Psoas muscle (tissue), 8 donors: ENCODE data around the gene ITFG2. TPM values are rescaled to one million over a fixed set of nuclear protein-coding genes. Genes with fewer than 3 reads are reported as not detected.
"Not testable (repeated sequence)": the region's sequence is repeated elsewhere in the genome, so short reads cannot be mapped to it uniquely, and the experiment has no call there.

Experiments
- ATAC-seq, 4 donors: fragments of 200-7000 bp; cut with Tn5 transposase; one replicate each; pipeline ENCODE4 v1.9.1; 2020; ENCODE audit warnings: moderate library complexity in 3 of 4, mild to moderate bottlenecking in 2 of 4
- DNase-seq, 2 donors: peaks; one replicate each; pipeline ENCODE4 v3.0.0-alpha.2; 2020
- H3K27ac ChIP-seq: fragments of 200-600 bp; one replicate; pipeline ENCODE4 v1.8.0; 2022
- H3K27me3 ChIP-seq, 3 donors: fragments of 200-600 bp in 1 of 3; one replicate each; pipeline versions ENCODE4 v1.6.1 to v1.8.0; 2013 to 2022; ENCODE audit warnings: low read length in 2 of 3, mild to moderate bottlenecking in 2 of 3, moderate library complexity in 1 of 3; ENCODE audit not compliant: insufficient read depth in 3 of 3
- H3K36me3 ChIP-seq, 2 donors: fragments of 200-600 bp in 1 of 2; one replicate each; pipeline versions ENCODE4 v1.6.1 to v1.8.0; 2013 to 2022; ENCODE audit warnings: low read depth in 1 of 2, mild to moderate bottlenecking in 1 of 2, moderate library complexity in 1 of 2; ENCODE audit not compliant: insufficient read depth in 1 of 2
- H3K4me1 ChIP-seq: fragments of 200-600 bp; one replicate; pipeline ENCODE4 v1.8.0; 2022
- H3K4me3 ChIP-seq: fragments of 200-600 bp; one replicate; pipeline ENCODE4 v1.8.0; 2022; ENCODE audit warnings: mild to moderate bottlenecking
- H3K9me3 ChIP-seq: fragments of 200-600 bp; one replicate; pipeline ENCODE4 v1.8.0; 2022
- CTCF ChIP-seq: fragments of 200-600 bp; IDR thresholded peaks from one replicate; pipeline ENCODE4 v1.8.0; 2022; ENCODE audit warnings: antibody characterized with exemption
- WGBS, 3 donors: extraction: QIAGEN DNeasy Blood & Tissue Kit; methylation state at CpG; one replicate each; pipeline versions ENCODE4 v1.1.6 to v1.1.7; 2013; 5-methylcytosine and 5-hydroxymethylcytosine counted together
- intact Hi-C, 2 donors: fragments of 100-400 bp; cut with DNase I; formaldehyde crosslinking; loops; one replicate each; pipeline versions ENCODE4 v1.11.0 to v1.14.2; 2022
- polyA plus RNA-seq, 3 donors: library from polyadenylated mRNA; stranded (reverse); fragments of 200-250 nt; gene quantifications; one replicate each; pipeline ENCODE4 v1.2.3, GENCODE V29; 2013
- total RNA-seq, 4 donors: library from RNA; stranded (reverse); fragmentation: NEBNext Ultra II Directional in 2 of 4; extraction: Animal tissue kit (Norgen Biotek cat#: 25700) in 2 of 4; gene quantifications; one replicate each; pipeline versions ENCODE4 v1.2.1 to v1.2.4, GENCODE V29; 2021 to 2023
- donor health status: healthy with polysubstance abuse.
- donor health status: DM: no; HTN: no; CAD: no; lungs with moderate emphysema.
- donor health status: Bipolar disorder and iron deficiency.
- donor health status: healthy.
- donor health status: DM: yes; HTN: yes; CAD: no.
- donor health status: DM: no; HTN: no; CAD: no.
- donor health status: DM: no; HTN: no; CAD: no.
- donor health status: DM: yes; HTN: yes; CAD: no.

Gene ITFG2
- total and polyA plus RNA-seq, 7 donors = 5.1 to 12.8 (median 8.8) TPM

- WGBS, 3 donors = 95 to 97% (median 96%) methylated on average over 7 of the region's 7 CpGs
- TF ChIP-seq CTCF = no peak
- intact Hi-C loops = loop anchor here (10.0 kb wide), 2 partner anchors 187 to 417 kb away; no protein-coding TSS in a partner anchor
- Histone ChIP-seq H3K9me3 (no peaks in the 10 kb centered on the region), H3K27ac (no peak overlapping the region), H3K36me3 (no peaks in the 10 kb centered on the region), H3K4me1 (peaks cover 5% of the 10 kb centered on the region), H3K4me3 (no peak overlapping the region), H3K27me3 (no peaks in the 10 kb centered on the region)
- ATAC-seq = no peak
- DNase-seq = no peak
These were observed 45.1 kb downstream of the ITFG2 start for GRCh38 chr12:2857576-2857975.

- intact Hi-C loops = loop anchor here (10.0 kb wide), 2 partner anchors 186 to 416 kb away; no protein-coding TSS in a partner anchor
- TF ChIP-seq CTCF = no peak
- H3K36me3 ChIP-seq = no peaks in the 10 kb centered on the region
- H3K27me3 ChIP-seq = no peaks in the 10 kb centered on the region
- no peak overlapping the region for H3K27ac ChIP-seq
- H3K4me3 ChIP-seq = no peak overlapping the region
- peaks cover 5% of the 10 kb centered on the region for H3K4me1 ChIP-seq
- ATAC-seq (peak in 2 of 4 donors; percentile 69 to 78), DNase-seq (no peak)
- no peaks in the 10 kb centered on the region for H3K9me3 ChIP-seq
- WGBS, 3 donors = 35 to 83% (median 70%) methylated on average over 2 of the region's 2 CpGs
These were observed 45.9 kb downstream of the ITFG2 start for GRCh38 chr12:2858334-2858733.

- no peak overlapping the region for H3K27ac ChIP-seq
- DNase-seq = no peak
- TF ChIP-seq CTCF = no peak
- ATAC-seq = no peak
- no peaks in the 10 kb centered on the region for H3K9me3 ChIP-seq
- 86 to 91% (median 89%) methylated on average over 12 of the region's 12 CpGs for WGBS, 3 donors
- peaks cover 5% of the 10 kb centered on the region for H3K4me1 ChIP-seq
- no peak overlapping the region for H3K4me3 ChIP-seq
- intact Hi-C loops = loop anchor here (10.0 kb wide), 2 partner anchors 186 to 416 kb away; no protein-coding TSS in a partner anchor
- H3K27me3 ChIP-seq = no peaks in the 10 kb centered on the region
- no peaks in the 10 kb centered on the region for H3K36me3 ChIP-seq
These were observed 46.5 kb downstream of the ITFG2 start for GRCh38 chr12:2858944-2859421.

- DNase-seq = no peak
- Histone ChIP-seq H3K4me3 (no peak overlapping the region), H3K27me3 (no peaks in the 10 kb centered on the region), H3K36me3 (no peaks in the 10 kb centered on the region), H3K9me3 (no peaks in the 10 kb centered on the region), H3K4me1 (peaks cover 5% of the 10 kb centered on the region), H3K27ac (no peak overlapping the region)
- ATAC-seq = no peak
- intact Hi-C loops = no loop called here
- TF ChIP-seq CTCF = no peak
These were observed 47.7 kb downstream of the ITFG2 start for GRCh38 chr12:2860170-2860569.

- peak; percentile 18 to 79 (median 63) for ATAC-seq
- WGBS, 3 donors = 32 to 48% (median 34%) methylated on average over 7 of the region's 7 CpGs
- no peaks in the 10 kb centered on the region for H3K9me3 ChIP-seq
These were observed 50.4 kb downstream of the ITFG2 start for GRCh38 chr12:2862876-2863275.

GRCh38 chr12:2863402-2863801 is 50.9 kb downstream of the ITFG2 start:
- H3K4me3 ChIP-seq, H3K27me3 ChIP-seq, ATAC-seq, H3K27ac ChIP-seq, DNase-seq, H3K36me3 ChIP-seq, H3K4me1 ChIP-seq, intact Hi-C loops, H3K9me3 ChIP-seq: not testable (repeated sequence)
- whole genome bisulfite sequencing, 3 donors = 92 to 96% (median 92%) methylated on average over 7 of the region's 7 CpGs

More at GRCh38 chr12:2862876-2863275, 50.4 kb downstream of the ITFG2 start:
- H3K27ac ChIP-seq = no peak overlapping the region
- TF ChIP-seq CTCF = no peak
- H3K27me3 ChIP-seq = no peaks in the 10 kb centered on the region
- intact Hi-C loops = no loop called here
- peaks cover 5% of the 10 kb centered on the region for H3K4me1 ChIP-seq
- no peak overlapping the region for H3K4me3 ChIP-seq
- DNase-seq = peak in 1 of 2 donors; percentile 63
- H3K36me3 ChIP-seq = no peaks in the 10 kb centered on the region
